BJ (cell line): Measurements from ENCODE around the gene NIPBL. TPM values are rescaled to one million over a fixed set of nuclear protein-coding genes. Genes with fewer than 3 reads are reported as not detected.

Source experiments
- CTCF ChIA-PET: fragments of 350-600 bp; formaldehyde crosslinking; extraction: SDS; loops from one replicate; lab custom pipeline; 2021; ENCODE audit warnings: antibody characterized with exemption, inconsistent platforms; lab: Yijun Ruan, JAX
- POLR2A ChIA-PET: fragments of 300-600 bp; sonication (Branson Sonifier 250); formaldehyde crosslinking; extraction: SDS; loops from one replicate; lab custom pipeline; 2021; ENCODE audit warnings: antibody characterized with exemption; lab: Charles Lee
- DNase-seq: peaks from one replicate; pipeline ENCODE4 v3.0.0-alpha.2; 2011; ENCODE audit warnings: low read depth
- H3K27me3 ChIP-seq: 2 replicates; pipeline ENCODE4 v1.6.0; 2011; ENCODE audit warnings: low read length; ENCODE audit not compliant: control insufficient read depth, insufficient read depth
- H3K36me3 ChIP-seq: 2 replicates; pipeline ENCODE4 v1.5.1; 2011; ENCODE audit warnings: low read length; ENCODE audit not compliant: control insufficient read depth, insufficient read depth
- H3K4me3 ChIP-seq: 2 replicates; pipeline ENCODE4 v1.5.1; 2011; ENCODE audit warnings: low read depth, mild to moderate bottlenecking, control low read depth, low read length
- polyA plus RNA-seq: library from polyadenylated mRNA; depleted of rRNA; stranded (reverse); fragments of >200 nt; gene quantifications from 2 replicates; pipeline ENCODE4 v1.2.3, GENCODE V29; 2011
- TF ChIP-seq, protein P1 (sequence below): IDR thresholded peaks from 2 replicates; pipeline ENCODE4 v1.5.1; 2011; ENCODE audit warnings: low read depth, mild to moderate bottlenecking, control low read depth, inconsistent platforms, low read length, moderate library complexity; ENCODE audit not compliant: insufficient read depth

The NIPBL gene
- polyA plus RNA-seq, 1 experiment = 25.6 TPM

- peaks cover 1% of the 10 kb centered on the region; the same call in 1 of the 2 replicates for H3K36me3 ChIP-seq
- TF ChIP-seq, protein P1, sequence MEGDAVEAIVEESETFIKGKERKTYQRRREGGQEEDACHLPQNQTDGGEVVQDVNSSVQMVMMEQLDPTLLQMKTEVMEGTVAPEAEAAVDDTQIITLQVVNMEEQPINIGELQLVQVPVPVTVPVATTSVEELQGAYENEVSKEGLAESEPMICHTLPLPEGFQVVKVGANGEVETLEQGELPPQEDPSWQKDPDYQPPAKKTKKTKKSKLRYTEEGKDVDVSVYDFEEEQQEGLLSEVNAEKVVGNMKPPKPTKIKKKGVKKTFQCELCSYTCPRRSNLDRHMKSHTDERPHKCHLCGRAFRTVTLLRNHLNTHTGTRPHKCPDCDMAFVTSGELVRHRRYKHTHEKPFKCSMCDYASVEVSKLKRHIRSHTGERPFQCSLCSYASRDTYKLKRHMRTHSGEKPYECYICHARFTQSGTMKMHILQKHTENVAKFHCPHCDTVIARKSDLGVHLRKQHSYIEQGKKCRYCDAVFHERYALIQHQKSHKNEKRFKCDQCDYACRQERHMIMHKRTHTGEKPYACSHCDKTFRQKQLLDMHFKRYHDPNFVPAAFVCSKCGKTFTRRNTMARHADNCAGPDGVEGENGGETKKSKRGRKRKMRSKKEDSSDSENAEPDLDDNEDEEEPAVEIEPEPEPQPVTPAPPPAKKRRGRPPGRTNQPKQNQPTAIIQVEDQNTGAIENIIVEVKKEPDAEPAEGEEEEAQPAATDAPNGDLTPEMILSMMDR = no peak
- DNase-seq = no peak
- H3K4me3 ChIP-seq = no peak overlapping the region
- ChIA-PET CTCF (interaction anchor here (0.7 kb wide), 1 partner anchor 21 kb away, joined by 3 read pairs; no protein-coding TSS in a partner anchor), POLR2A (no interaction called here)
- H3K27me3 ChIP-seq = no peaks in the 10 kb centered on the region
These were observed 81.5 kb downstream of the NIPBL start for GRCh38 chr5:36957953-36958537.

GRCh38 chr5:36958612-36959011, 82.0 kb downstream of the NIPBL start:
- DNase-seq = no peak
- Histone ChIP-seq H3K36me3 (peaks cover 2% of the 10 kb centered on the region; the same call in 1 of the 2 replicates), H3K27me3 (no peaks in the 10 kb centered on the region), H3K4me3 (no peak overlapping the region)
- POLR2A ChIA-PET = no interaction called here
- CTCF ChIA-PET = no interaction called here
- TF ChIP-seq, protein P1 = no peak

DNA sequence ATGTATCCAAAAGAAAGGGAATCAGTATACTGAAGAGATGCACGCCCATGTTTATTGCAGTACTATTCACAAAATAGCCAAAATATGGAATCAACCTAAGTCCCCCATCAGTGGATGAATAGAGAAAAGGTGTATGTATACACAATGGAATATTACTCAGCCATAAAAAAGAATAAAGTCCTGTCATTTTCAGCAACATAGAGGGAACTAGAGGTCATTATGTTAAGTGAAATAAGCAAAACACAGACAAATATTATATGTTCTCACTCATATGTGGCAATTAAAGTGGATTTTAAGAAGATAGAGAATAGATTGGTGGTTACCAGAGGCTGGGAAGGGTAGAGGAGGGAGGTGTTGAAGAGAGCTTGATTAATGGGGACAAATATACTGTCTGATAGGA, 88.6 kb downstream of the NIPBL start:
- TF ChIP-seq, protein P1 = no peak
- ChIA-PET CTCF (interaction anchor here (0.6 kb wide), 1 partner anchor 166 kb away, joined by 3 read pairs; no protein-coding TSS in a partner anchor), POLR2A (no interaction called here)

DNA sequence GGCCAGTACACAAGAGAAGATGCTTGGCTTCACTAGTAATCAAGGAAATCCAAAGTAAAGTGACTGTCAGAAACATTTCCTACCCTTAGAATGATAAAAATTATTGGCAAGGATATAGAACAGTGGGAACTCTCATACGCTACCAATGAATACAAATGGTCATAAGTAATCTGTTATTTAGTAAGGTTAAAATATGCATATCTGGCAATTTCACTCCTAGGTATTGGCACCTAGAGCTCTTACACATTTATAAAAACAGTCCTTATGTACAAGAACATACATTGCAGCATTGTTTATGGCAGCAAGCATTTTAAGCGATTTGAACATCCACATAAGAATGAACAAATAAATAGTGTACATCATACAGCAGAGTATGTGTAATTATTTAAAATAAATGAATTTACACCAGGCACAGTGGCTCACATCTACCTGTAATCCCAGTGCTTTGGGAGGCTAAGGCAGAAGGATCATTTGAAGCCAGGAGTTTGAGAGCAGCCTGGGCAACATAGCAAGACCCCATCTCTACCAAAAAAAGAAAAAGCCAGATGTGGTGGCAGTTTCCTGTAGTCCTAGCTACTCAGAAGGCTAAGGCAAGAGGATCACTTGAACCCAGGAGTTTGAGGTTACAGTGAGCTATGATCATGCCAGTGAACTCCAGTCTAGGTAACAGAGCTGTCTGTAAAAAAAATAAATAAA, 93.3 kb downstream of the NIPBL start:
- H3K36me3 ChIP-seq = peaks cover 1% of the 10 kb centered on the region; the same call in 1 of the 2 replicates
- TF ChIP-seq, protein P1 = no peak
- H3K4me3 ChIP-seq = no peak overlapping the region
- no peaks in the 10 kb centered on the region for H3K27me3 ChIP-seq
- POLR2A ChIA-PET = no interaction called here
- CTCF ChIA-PET = no interaction called here
- DNase-seq = no peak

More for the DNA sequence above, 88.6 kb downstream of the NIPBL start:
- H3K27me3 ChIP-seq = no peaks in the 10 kb centered on the region
- no peak overlapping the region for H3K4me3 ChIP-seq
- H3K36me3 ChIP-seq = peaks cover 2% of the 10 kb centered on the region; the same call in 1 of the 2 replicates
- DNase-seq = no peak

DNA sequence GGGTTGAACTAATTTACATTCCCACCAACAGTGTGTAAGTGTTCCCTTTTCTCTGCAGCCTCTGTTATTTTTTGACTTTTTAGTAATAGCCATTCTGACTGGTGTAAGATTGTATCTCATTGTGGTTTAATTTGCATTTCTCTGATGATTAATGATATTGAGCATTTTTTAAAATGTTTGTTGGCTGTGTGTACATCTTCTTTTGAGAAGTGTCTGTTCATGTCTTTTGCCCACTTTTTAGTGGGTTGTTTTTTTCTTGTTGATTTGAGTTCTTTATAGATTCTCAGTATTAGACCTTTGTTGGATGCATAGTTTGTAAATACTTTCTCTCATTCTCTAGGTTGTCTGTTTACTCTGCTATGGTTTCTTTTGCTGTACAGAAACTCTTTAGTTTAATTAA, 101.6 kb downstream of the NIPBL start:
- no peak for DNase-seq
- POLR2A ChIA-PET = no interaction called here
- H3K36me3 ChIP-seq = peaks cover 1% of the 10 kb centered on the region; the same call in 1 of the 2 replicates
- H3K4me3 ChIP-seq = no peak overlapping the region
- H3K27me3 ChIP-seq = no peaks in the 10 kb centered on the region
- TF ChIP-seq, protein P1 = no peak
- CTCF ChIA-PET = no interaction called here
